ENCODE measurements around the gene L3MBTL4. TPM values are rescaled to one million over a fixed set of nuclear protein-coding genes. Genes with fewer than 3 reads are reported as not detected.

Gene L3MBTL4
- total RNA-seq, 1 experiment from 2014 or later, result 1.4 TPM

GRCh38 chr18:6236258-6236657 is 178.5 kb downstream of the L3MBTL4 start:
- ChIA-PET CTCF (interaction anchor here (0.7 kb wide), 1 partner anchor 17 kb away, joined by 3 read pairs; no protein-coding TSS in a partner anchor), POLR2A (no interaction called here)
- Mint-ChIP-seq H3K4me3 (no peak overlapping the region), H3K9me3 (peaks cover 14% of the 10 kb centered on the region), H3K27ac (no peak overlapping the region), H3K4me1 (peaks cover 10% of the 10 kb centered on the region), H3K27me3 (ENCODE audit: low read depth) (no peaks in the 10 kb centered on the region), H3K36me3 (no peaks in the 10 kb centered on the region)
- no peak for TF ChIP-seq ERG (CRISPR knock-in tag; IDR thresholded peaks at IDR 0.05)
- no peak for TF ChIP-seq ZBTB43 (CRISPR knock-in tag; IDR thresholded peaks at IDR 0.05)
- no peak for TF ChIP-seq ZNF232 (CRISPR knock-in tag; IDR thresholded peaks at IDR 0.05)
- TF ChIP-seq CREM (CRISPR knock-in tag; IDR thresholded peaks at IDR 0.05), result no peak
- TF ChIP-seq NFATC4 (CRISPR knock-in tag; IDR thresholded peaks at IDR 0.05), result no peak
- TF ChIP-seq PRDM15 (CRISPR knock-in tag; IDR thresholded peaks at IDR 0.05), result no peak
- no peak for TF ChIP-seq MYBL2 (CRISPR knock-in tag; IDR thresholded peaks at IDR 0.05)
- TF ChIP-seq EMX1 (CRISPR knock-in tag; IDR thresholded peaks at IDR 0.05), result no peak
- no peak for TF ChIP-seq ZNF138 (CRISPR knock-in tag; conservative IDR thresholded peaks at IDR 0.05)
- no peak for TF ChIP-seq ZNF263 (CRISPR knock-in tag; IDR thresholded peaks at IDR 0.05; ENCODE audit: low read depth)
- TF ChIP-seq ETV6 (CRISPR knock-in tag; IDR thresholded peaks at IDR 0.05), result no peak
- TF ChIP-seq MXD4 (CRISPR knock-in tag; IDR thresholded peaks at IDR 0.05; ENCODE audit: borderline replicate concordance), result no peak
- TF ChIP-seq IRF2 (CRISPR knock-in tag; IDR thresholded peaks at IDR 0.05; ENCODE audit: borderline replicate concordance, low read depth), result no peak
- no peak for TF ChIP-seq SOX15 (CRISPR knock-in tag; IDR thresholded peaks at IDR 0.05)
- TF ChIP-seq KAT7 (CRISPR knock-in tag; IDR thresholded peaks at IDR 0.05; ENCODE audit: borderline replicate concordance), result no peak
- no peak for TF ChIP-seq E2F5 (CRISPR knock-in tag; IDR thresholded peaks at IDR 0.05)
- TF ChIP-seq, protein P1, sequence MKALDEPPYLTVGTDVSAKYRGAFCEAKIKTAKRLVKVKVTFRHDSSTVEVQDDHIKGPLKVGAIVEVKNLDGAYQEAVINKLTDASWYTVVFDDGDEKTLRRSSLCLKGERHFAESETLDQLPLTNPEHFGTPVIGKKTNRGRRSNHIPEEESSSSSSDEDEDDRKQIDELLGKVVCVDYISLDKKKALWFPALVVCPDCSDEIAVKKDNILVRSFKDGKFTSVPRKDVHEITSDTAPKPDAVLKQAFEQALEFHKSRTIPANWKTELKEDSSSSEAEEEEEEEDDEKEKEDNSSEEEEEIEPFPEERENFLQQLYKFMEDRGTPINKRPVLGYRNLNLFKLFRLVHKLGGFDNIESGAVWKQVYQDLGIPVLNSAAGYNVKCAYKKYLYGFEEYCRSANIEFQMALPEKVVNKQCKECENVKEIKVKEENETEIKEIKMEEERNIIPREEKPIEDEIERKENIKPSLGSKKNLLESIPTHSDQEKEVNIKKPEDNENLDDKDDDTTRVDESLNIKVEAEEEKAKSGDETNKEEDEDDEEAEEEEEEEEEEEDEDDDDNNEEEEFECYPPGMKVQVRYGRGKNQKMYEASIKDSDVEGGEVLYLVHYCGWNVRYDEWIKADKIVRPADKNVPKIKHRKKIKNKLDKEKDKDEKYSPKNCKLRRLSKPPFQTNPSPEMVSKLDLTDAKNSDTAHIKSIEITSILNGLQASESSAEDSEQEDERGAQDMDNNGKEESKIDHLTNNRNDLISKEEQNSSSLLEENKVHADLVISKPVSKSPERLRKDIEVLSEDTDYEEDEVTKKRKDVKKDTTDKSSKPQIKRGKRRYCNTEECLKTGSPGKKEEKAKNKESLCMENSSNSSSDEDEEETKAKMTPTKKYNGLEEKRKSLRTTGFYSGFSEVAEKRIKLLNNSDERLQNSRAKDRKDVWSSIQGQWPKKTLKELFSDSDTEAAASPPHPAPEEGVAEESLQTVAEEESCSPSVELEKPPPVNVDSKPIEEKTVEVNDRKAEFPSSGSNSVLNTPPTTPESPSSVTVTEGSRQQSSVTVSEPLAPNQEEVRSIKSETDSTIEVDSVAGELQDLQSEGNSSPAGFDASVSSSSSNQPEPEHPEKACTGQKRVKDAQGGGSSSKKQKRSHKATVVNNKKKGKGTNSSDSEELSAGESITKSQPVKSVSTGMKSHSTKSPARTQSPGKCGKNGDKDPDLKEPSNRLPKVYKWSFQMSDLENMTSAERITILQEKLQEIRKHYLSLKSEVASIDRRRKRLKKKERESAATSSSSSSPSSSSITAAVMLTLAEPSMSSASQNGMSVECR (CRISPR knock-in tag; IDR thresholded peaks at IDR 0.05; ENCODE audit: borderline replicate concordance), result no peak
- TF ChIP-seq, protein P2, sequence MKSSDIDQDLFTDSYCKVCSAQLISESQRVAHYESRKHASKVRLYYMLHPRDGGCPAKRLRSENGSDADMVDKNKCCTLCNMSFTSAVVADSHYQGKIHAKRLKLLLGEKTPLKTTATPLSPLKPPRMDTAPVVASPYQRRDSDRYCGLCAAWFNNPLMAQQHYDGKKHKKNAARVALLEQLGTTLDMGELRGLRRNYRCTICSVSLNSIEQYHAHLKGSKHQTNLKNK (CRISPR knock-in tag; IDR thresholded peaks at IDR 0.05), result no peak
- no peak for DNase-seq (ENCODE audit: low spot score)
- no peak for ATAC-seq

Data from WTC11 (cell line).